ENCODE data around the gene RUNX2.

RUNX2 gene

DNA sequence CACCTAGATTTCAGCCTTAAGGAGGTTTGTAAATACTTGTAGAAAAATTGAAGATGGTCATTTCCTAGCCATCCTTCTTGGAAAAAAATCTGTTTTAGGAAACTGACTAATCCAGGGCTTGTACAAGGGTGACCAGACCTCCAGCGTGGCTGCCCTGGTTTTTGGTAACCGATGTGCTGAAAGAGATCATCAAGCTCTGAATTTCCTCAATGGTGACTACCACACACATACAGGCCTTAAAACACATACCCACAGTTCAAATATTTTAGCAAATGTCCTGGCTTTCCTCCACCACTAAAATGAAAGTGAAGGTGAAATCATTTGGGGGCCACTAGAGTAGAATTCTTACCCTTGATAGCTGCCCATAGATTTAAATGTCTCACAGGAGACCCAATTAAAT, 264.9 kb downstream of the RUNX2 start:
- TF ChIP-seq, protein P1, sequence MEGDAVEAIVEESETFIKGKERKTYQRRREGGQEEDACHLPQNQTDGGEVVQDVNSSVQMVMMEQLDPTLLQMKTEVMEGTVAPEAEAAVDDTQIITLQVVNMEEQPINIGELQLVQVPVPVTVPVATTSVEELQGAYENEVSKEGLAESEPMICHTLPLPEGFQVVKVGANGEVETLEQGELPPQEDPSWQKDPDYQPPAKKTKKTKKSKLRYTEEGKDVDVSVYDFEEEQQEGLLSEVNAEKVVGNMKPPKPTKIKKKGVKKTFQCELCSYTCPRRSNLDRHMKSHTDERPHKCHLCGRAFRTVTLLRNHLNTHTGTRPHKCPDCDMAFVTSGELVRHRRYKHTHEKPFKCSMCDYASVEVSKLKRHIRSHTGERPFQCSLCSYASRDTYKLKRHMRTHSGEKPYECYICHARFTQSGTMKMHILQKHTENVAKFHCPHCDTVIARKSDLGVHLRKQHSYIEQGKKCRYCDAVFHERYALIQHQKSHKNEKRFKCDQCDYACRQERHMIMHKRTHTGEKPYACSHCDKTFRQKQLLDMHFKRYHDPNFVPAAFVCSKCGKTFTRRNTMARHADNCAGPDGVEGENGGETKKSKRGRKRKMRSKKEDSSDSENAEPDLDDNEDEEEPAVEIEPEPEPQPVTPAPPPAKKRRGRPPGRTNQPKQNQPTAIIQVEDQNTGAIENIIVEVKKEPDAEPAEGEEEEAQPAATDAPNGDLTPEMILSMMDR (IDR thresholded peaks at IDR 0.05; ENCODE audit: extremely low read depth, missing control alignments) = no peak

DNA sequence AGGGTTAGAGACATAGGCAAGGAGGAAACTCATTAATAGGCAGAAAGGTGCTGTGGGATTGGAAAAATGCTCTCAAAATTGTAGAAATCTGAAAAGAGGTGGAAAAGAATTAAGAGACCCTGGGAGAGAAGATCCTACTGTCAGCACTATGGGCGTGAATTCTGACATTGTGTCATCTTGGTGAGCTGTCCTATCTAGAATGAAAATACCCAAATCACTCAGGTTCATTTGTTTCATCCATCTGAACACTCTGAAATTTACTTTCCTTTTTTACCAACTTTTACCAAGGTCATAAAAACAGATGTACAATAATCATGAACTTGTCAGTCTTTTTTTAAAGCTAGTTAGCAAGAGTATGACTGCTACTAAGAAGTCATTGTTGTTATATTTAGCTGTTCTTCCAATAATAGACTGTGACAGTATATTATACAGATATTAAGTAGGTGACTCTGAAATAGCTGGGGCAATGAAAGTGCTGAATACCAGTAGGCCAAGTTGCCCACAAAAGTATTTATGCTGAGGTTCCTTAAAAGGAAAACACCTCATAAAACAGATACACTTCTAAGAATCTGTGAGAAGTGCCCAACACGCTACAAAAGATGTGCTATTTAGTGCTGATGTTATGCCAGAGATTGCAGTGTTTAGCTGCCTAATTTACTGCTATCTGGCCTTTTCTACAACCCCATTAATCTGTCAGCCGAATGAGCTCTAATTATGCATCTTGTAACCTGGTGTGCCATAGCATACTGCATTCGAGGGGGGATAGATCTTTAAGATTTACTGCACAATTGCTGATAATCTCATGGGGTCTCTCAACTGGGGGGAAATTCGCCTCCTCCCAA, 267.1 kb downstream of the RUNX2 start:
- TF ChIP-seq, protein P1 (IDR thresholded peaks at IDR 0.05; ENCODE audit: extremely low read depth, missing control alignments) = no peak
- DNase-seq (ENCODE audit: low spot score) = no peak

More for the DNA sequence above, 264.9 kb downstream of the RUNX2 start:
- DNase-seq (ENCODE audit: low spot score) = no peak

DNA sequence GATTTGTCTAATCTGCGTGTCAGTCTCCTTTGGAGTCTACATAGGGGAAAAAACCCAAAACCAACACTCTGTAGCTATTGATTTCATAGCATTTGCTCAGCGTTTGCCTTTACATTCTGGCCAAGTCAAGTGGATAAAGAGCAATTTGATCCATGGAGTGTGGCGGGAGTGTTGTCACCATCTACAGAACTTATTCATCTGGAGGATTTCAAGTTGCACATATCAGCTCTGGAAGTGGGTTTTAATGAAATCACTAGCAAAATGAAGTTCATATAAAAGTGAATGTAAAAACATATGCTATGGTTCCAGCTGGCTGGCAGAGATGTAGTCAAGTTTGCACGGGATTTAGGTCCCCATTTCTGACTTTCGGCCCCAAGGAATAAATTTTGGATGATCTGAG, 269.3 kb downstream of the RUNX2 start:
- TF ChIP-seq, protein P1 (IDR thresholded peaks at IDR 0.05; ENCODE audit: extremely low read depth, missing control alignments) = no peak
- DNase-seq (ENCODE audit: low spot score) = no peak

DNA sequence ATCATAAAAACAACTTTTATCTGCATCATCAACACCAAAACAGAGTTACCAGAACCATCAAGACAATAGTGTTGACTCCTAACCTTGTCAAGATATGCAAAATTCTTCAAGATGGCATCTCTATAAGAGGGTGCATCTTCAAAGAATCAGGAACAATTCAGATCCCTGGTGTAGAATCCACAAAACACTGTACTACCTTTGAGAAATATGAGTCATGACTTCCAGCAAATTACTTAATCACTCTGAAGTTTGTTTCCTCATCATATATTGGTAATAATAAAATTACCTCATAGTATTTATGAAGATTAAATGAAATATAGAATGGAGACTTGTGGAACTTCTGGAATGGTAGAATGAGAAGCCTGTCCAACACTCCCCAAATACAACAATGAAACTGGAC, 270.9 kb downstream of the RUNX2 start:
- no peak for DNase-seq (ENCODE audit: low spot score)
- TF ChIP-seq, protein P1 (IDR thresholded peaks at IDR 0.05; ENCODE audit: extremely low read depth, missing control alignments) = no peak

DNA sequence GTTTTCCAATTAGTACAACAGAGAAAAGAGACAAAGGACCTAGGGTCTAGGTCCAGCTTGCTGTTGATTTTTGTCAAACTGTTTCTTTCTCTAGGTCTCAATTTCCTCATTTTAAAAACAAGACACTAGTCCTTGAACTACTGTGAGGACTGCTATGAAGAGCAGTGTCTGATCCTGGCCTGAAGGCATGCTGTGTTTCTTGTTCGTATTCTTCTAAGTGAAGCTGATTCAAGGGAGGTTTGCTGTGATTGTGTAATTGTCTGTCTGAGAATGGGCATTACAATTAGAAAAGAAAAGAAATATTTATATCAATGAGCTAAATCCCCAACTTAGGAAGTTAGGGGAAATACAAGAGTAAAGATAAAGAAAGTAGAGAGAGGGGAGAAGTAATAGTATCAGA, 277.8 kb downstream of the RUNX2 start:
- TF ChIP-seq, protein P1 (IDR thresholded peaks at IDR 0.05; ENCODE audit: extremely low read depth, missing control alignments) = no peak
- no peak for DNase-seq (ENCODE audit: low spot score)

DNA sequence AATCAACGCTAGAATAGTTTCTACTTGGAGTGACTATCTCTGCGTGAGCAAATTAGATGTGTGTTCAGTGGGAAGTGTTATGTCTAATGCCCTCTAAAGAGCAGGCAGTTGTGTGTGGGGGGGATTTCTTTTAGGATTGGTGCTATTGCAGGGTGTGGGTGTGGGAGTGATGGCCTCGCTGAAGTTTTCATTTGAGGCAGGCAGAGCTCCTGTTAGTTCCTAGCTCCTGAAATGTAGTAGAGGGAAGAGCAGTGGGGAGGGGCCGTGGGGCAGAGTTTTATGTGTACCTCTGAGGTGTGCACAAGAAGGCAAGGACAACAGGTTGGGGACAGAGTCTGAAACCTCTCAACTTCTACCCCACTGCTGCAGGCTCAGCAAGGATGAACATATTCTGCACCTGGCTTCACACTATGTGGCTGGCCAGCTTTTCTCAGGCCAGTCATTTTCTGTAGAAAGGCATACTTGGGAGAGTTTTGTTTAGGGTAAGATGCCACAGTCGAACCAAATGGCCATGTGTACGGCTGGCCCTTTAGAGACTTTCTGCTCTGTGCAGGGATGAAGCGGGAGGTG, 278.8 kb downstream of the RUNX2 start:
- no peak for DNase-seq (ENCODE audit: low spot score)
- TF ChIP-seq, protein P1 (IDR thresholded peaks at IDR 0.05; ENCODE audit: extremely low read depth, missing control alignments) = no peak

DNA sequence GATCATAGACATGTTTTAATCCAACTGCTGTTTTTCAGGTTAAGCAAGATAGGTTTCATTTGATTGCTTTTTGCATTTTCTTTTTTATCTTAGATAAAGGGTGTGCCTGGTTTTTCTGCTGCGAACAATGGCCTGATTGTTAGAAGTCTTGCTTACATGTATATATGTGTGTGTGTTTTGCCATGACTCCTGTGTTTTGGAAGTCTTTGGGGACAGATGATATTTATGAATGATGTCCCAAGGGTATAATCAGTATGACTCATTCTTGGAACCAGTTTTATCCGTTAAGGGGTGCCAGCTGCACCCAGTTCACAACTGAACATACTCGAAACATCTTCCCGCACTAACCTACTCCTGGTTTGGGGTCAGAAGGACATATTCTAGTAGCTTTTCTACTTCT, 279.7 kb downstream of the RUNX2 start:
- TF ChIP-seq, protein P1 (IDR thresholded peaks at IDR 0.05; ENCODE audit: extremely low read depth, missing control alignments) = no peak
- no peak for DNase-seq (ENCODE audit: low spot score)
